Stimulated activated CD4-positive, alpha-beta T cell treated with anti-CD3 and anti-CD28 coated beads, Interleukin-2, amount 100 ng/mL, for 4 hours (primary cell): ENCODE results near the gene TRPC4AP.
A peak's percentile ranks its signal among the peaks of the same experiment; 100 is the strongest.

Experiments
- DNase-seq: peaks from one replicate; pipeline ENCODE4 v3.0.0-alpha.2; 2020; ENCODE audit warnings: low read depth

The TRPC4AP gene

DNA sequence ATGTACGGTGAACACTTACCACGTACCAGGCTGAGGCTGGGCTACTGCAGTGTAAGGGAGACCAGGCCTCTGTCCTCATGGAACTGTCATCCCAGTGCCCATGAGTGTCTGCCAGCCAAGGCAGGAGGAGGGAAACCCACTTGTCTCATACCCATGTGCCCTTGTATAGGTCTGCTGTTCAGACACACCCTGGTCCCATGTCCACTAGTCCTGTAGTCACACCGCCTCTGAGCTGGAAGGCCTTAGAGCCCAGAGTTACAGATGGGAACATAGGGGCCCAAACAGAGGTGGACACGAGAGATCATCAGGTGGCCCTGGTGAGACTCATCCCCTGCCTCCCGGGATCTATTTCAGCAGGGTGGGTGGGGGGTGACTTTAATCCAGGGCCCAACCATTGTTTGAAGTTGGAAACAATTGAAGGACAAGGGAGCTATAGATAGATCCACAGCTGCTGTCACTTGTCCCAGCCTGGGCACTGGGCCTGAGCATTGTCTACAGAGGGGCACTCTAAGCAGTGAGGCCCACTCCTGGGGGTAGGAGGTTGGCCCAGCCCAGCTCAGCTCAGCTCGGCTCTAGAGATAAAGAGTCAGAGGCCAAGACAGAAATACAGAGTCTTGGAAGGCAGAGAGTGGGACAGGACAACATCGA, 122.3 kb downstream of the TRPC4AP start:
- no peak for DNase-seq

GRCh38 chr20:34968042-34968775, 124.4 kb downstream of the TRPC4AP start:
- no peak for DNase-seq

- DNase-seq, result no peak
Measured at GRCh38 chr20:34967421-34967820, 125.2 kb downstream of the TRPC4AP start.

DNA sequence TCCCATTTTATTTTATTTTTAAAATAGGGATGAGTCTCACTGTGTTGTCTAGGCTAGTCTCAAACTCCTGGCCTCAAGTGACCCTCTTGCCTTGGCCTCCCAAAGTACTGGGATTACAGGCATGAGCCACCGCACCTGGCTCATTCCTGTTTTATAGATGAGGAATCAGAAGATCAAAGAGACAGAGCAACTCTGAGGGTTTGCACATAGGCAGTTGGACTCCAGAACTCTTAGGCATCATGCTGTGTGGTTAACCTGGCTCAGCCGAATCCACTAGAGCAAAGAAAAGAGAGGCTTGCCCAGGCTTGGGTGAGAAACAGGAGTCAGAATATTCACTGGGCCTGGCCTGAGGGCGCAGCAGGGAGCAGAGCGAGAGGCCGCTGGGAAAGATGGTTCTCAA, 127.6 kb downstream of the TRPC4AP start:
- no peak for DNase-seq

DNA sequence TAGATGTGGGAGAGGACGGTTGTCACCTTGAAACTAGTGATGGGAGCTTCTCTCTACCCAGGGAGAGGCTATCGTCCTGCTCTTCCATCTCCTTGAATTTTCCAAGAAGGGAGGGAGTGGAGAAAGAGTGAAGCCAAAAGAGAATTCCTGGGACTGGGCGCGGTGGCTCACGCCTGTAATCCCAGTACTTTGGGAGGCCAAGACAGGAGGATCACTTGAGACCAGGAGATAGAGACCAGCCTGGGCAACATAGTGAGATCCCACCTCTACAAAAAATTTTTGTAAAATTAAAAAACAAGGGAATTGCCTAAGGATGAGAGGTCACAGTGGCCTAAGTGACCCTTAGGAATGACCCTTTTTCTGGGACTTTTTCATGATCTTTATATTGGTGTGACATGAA, 128.1 kb downstream of the TRPC4AP start:
- no peak for DNase-seq

- no peak for DNase-seq
Measured at GRCh38 chr20:34956751-34957472, 135.7 kb downstream of the TRPC4AP start.

DNA sequence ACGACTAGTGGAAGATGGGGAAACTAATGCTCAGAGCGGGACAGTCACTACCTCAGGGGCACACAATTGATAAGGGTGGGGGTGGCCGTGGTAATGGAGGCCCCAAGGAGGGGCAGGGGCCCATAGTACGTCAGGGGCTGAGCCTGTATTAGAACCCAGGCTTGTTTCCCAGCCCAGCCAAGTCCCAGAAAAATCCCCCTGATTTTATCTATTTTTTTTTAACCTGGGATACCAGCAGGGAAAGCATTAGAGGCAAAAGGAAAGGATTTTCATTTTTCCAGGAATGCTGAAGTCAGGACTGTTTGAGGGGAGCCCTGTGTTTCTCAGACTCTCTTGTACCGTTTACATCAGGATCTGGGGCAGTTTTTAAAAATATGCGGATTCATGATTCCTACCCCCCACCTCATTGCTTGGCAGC, 136.6 kb downstream of the TRPC4AP start:
- DNase-seq, result no peak

- DNase-seq, result peak; percentile 93
Measured at GRCh38 chr20:34955231-34956040, 137.2 kb downstream of the TRPC4AP start, which contains the start of the genes GSS and MYH7B. Gene GSS (minus strand): TSS chr20:34955806. CDS start chr20:34951852, 3,954 bp downstream. Gene MYH7B (plus strand): TSS chr20:34955868. CDS start chr20:34978006, 22,138 bp downstream.

- no peak for DNase-seq
Measured at GRCh38 chr20:34954904-34955230, 137.7 kb downstream of the TRPC4AP start.

DNA sequence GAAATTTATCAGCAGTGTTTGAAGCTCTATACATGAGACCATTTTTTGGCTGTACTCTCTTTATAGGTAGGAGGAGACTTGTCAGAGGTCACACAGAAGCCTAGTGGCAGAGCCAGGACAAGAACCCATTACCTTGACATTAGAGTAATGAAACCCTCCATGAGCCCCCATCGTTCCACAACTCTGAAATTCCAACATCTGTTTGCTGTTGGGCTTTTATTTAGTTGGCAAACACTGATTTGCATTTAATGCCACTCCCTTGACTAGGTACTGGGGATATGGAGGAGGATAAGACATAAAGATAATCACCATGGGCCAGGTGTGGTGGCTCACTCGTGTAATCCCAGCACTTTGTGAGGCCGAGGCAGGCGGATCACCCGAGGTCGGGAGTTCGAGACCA, 138.6 kb downstream of the TRPC4AP start:
- no peak for DNase-seq

DNA sequence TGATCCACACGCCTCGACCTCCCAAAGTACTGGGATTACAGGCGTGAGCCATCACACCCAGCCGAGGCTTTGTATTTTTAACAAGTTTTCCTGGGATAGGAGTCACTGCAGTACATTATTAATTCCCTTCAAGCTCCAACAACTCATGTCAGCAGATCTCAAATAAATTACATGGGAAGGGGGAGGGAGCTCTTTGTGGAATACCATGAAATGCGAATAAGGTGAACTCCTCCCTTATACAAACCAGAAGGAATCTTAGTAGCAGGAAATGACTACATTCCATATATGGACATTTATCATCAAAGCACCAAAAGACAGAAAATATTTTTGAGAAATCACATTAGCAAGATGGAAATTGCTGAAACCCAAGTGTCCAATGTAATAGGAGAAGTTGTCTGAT, 139.9 kb downstream of the TRPC4AP start:
- no peak for DNase-seq
